Forelimb muscle (tissue), 1 donor: ENCODE measurements around the gene TMC8. TPM values are rescaled to one million over a fixed set of nuclear protein-coding genes. Genes with fewer than 3 reads are reported as not detected.
"Not testable (repeated sequence)": the region's sequence is repeated elsewhere in the genome, so short reads cannot be mapped to it uniquely, and the experiment has no call there.

Experiments
- DNase-seq: peaks from one replicate; pipeline ENCODE4 v3.0.0-alpha.2; 2013; ENCODE audit warnings: low read depth
- polyA plus RNA-seq: library from polyadenylated mRNA; unstranded; fragments of 120-200 nt; gene quantifications from one replicate; pipeline ENCODE4 v1.2.1, GENCODE V29; 2013; ENCODE audit not compliant: insufficient read length

TMC8 gene
- polyA plus RNA-seq, 1 donor: 3.3 TPM

- no peak for DNase-seq
Measured at GRCh38 chr17:78109489-78109761, 21.1 kb upstream of the TMC8 start.

GRCh38 chr17:78110363-78111015, 20.1 kb upstream of the TMC8 start:
- no peak for DNase-seq

- no peak for DNase-seq
Measured at GRCh38 chr17:78111016-78111726, 19.4 kb upstream of the TMC8 start.

- no peak for DNase-seq
Measured at GRCh38 chr17:78111727-78112517, 18.6 kb upstream of the TMC8 start.

- no peak for DNase-seq
Measured at GRCh38 chr17:78112518-78113471, 17.8 kb upstream of the TMC8 start.

- DNase-seq: no peak
Measured at GRCh38 chr17:78113804-78114785, 16.5 kb upstream of the TMC8 start.

- no peak for DNase-seq
Measured at GRCh38 chr17:78114831-78115723, 15.5 kb upstream of the TMC8 start.

GRCh38 chr17:78115803-78116202, 14.8 kb upstream of the TMC8 start:
- not testable (repeated sequence) for DNase-seq

- DNase-seq: no peak
Measured at GRCh38 chr17:78116411-78116810, 14.2 kb upstream of the TMC8 start.

- no peak for DNase-seq
Measured at GRCh38 chr17:78117027-78117981, 13.3 kb upstream of the TMC8 start.

- DNase-seq: no peak
Measured at GRCh38 chr17:78118801-78119241, 11.8 kb upstream of the TMC8 start.

- no peak for DNase-seq
Measured at GRCh38 chr17:78120537-78120936, 10.0 kb upstream of the TMC8 start.

- no peak for DNase-seq
Measured at GRCh38 chr17:78120971-78121800, 9.4 kb upstream of the TMC8 start.

GRCh38 chr17:78121801-78122215, 8.8 kb upstream of the TMC8 start:
- no peak for DNase-seq

- no peak for DNase-seq
Measured at GRCh38 chr17:78122216-78122930, 8.2 kb upstream of the TMC8 start.

- no peak for DNase-seq
Measured at GRCh38 chr17:78122931-78123249, 7.7 kb upstream of the TMC8 start.
